Measurements from ENCODE around the gene FOXA3. TPM values are rescaled to one million over a fixed set of nuclear protein-coding genes. Genes with fewer than 3 reads are reported as not detected.

FOXA3 gene
- total and polyA plus RNA-seq, 10 of the 15 experiments (the other 5 are each of a cell fraction or from before 2014, with no cell fraction given): 0.04 to 0.83 (median 0.11) TPM; not detected in 5

GRCh38 chr19:45886427-45887199 lies 22.5 kb downstream of the FOXA3 start (continued):
- peak; percentile 26 for TF ChIP-seq SP1 (IDR thresholded peaks at IDR 0.05; ENCODE audit: low read depth, low read length)
- TF ChIP-seq NFIC (IDR thresholded peaks at IDR 0.05; ENCODE audit: low read depth, low read length): no peak
- TF ChIP-seq EZH2 (IDR thresholded peaks at IDR 0.05; ENCODE audit: borderline replicate concordance, control insufficient read depth, low read depth, low read length): no peak
- peak; percentile 29; the same call in 1 of the 2 replicates for TF ChIP-seq TAF1 (IDR thresholded peaks at IDR 0.05; ENCODE audit: borderline replicate concordance, low read depth, low read length)
- no peak for TF ChIP-seq USF2 (IDR thresholded peaks at IDR 0.05; ENCODE audit: borderline replicate concordance, low read depth, low read length)
- no peak for TF ChIP-seq ZNF384 (IDR thresholded peaks at IDR 0.05; ENCODE audit: borderline replicate concordance, low read depth, low read length)
- TF ChIP-seq ATF3 (IDR thresholded peaks at IDR 0.05; ENCODE audit: borderline replicate concordance, extremely low read depth, low read depth, low read length): no peak
- TF ChIP-seq STAT1 (conservative IDR thresholded peaks at IDR 0.05): no peak
- no peak for TF ChIP-seq ZBED1 (IDR thresholded peaks at IDR 0.05; ENCODE audit: borderline replicate concordance)
- no peak for TF ChIP-seq PRDM15 (CRISPR knock-in tag; IDR thresholded peaks at IDR 0.05)
- TF ChIP-seq SIN3A (IDR thresholded peaks at IDR 0.05; ENCODE audit: low read depth, low read length): peak; percentile 58; the same call in 1 of the 2 replicates
- peak; percentile 80 for TF ChIP-seq KLF5 (IDR thresholded peaks at IDR 0.05; ENCODE audit: partially characterized antibody)
- no peak for TF ChIP-seq CHD1 (IDR thresholded peaks at IDR 0.05; ENCODE audit: low read depth, low read length)
- TF ChIP-seq BCL11A (IDR thresholded peaks at IDR 0.05; ENCODE audit: low read depth, low read length): no peak
- TF ChIP-seq POLR2AphosphoS2 (IDR thresholded peaks at IDR 0.05; ENCODE audit: low read depth, low read length): peak; percentile 30; the same call in 1 of the 2 replicates
- TF ChIP-seq ZBTB40 (IDR thresholded peaks at IDR 0.05; ENCODE audit: borderline replicate concordance): peak; percentile 89
- TF ChIP-seq SIX5 (IDR thresholded peaks at IDR 0.05; ENCODE audit: low read depth, low read length, severe bottlenecking): peak; percentile 85
- peak; percentile 87 for TF ChIP-seq YY1 (IDR thresholded peaks at IDR 0.05; ENCODE audit: low read depth, low read length)
- no peak for TF ChIP-seq ZSCAN29 (IDR thresholded peaks at IDR 0.05)
- TF ChIP-seq MEF2B (IDR thresholded peaks at IDR 0.05; ENCODE audit: partially characterized antibody, poor library complexity, severe bottlenecking): peak; percentile 17
- no peak for TF ChIP-seq RAD51 (IDR thresholded peaks at IDR 0.05)

All from GM12878 (cell line).